Esophagus muscularis mucosa (tissue), 4 donors: Measurements from ENCODE around the gene FAT1.

Experiments used
- EP300 ChIP-seq: sonication (generic); formaldehyde crosslinking; IDR thresholded peaks from one replicate; pipeline ENCODE4 v1.6.1; 2017; ENCODE audit warnings: antibody characterized with exemption
- POLR2A ChIP-seq: fragments of 450-650 bp; IDR thresholded peaks from one replicate; pipeline ENCODE4 v1.6.1; 2017; ENCODE audit warnings: antibody characterized with exemption, moderate library complexity, mild to moderate bottlenecking, low read depth
- POLR2AphosphoS5 ChIP-seq, 2 donors: sonication (generic); formaldehyde crosslinking; IDR thresholded peaks; one replicate each; pipeline ENCODE4 v1.6.1; 2017; ENCODE audit warnings: antibody characterized with exemption in 2 of 2
- TF ChIP-seq, protein P1 (sequence below), 3 experiments: fragments of 200-600 bp in 2 of 3; fragments of 450-650 bp in 1 of 3; sonication (generic) in 2 of 3; IDR thresholded peaks; one replicate each; pipeline ENCODE4 v1.5.1; 2017 to 2019; ENCODE audit warnings: antibody characterized with exemption in 3 of 3, mild to moderate bottlenecking in 2 of 3, moderate library complexity in 1 of 3

DNA sequence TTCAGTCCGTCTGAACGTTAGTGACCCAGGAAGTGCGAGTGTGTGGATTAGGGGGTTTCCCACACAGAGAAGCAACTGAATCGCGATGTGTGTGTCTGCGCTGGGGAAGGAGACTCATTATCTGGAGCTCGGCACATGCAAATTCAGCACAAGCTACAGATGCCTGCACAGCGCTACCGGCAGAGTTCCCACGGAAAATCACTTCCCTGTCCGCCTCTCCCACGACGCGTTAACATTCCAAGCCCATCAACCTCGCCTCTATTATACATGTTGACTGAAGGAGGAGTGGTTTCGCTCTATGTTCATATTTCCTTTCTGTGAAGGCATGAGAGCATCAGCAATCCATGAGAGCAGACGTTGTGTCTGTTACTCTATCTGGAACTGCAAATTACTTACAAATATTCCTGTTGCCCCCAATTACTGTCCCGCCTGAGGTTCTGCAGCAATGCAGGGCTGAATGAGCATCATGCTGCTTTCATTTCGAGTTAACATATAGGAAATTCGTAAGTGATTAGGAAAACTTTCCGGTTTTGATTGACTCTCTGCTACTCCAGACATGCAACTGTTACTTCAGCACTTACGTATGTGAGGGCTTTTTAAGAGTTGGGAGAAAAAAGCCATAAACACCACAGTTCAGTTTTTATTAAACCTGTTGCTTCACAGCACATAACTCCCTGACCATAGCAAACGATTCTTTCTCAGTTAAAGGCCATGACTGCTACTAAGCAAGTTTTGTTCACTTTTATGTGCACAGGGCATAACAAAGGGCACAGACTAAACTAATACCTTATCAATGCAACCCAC lies 153.3 kb downstream of the FAT1 start:
- TF ChIP-seq, protein P1, sequence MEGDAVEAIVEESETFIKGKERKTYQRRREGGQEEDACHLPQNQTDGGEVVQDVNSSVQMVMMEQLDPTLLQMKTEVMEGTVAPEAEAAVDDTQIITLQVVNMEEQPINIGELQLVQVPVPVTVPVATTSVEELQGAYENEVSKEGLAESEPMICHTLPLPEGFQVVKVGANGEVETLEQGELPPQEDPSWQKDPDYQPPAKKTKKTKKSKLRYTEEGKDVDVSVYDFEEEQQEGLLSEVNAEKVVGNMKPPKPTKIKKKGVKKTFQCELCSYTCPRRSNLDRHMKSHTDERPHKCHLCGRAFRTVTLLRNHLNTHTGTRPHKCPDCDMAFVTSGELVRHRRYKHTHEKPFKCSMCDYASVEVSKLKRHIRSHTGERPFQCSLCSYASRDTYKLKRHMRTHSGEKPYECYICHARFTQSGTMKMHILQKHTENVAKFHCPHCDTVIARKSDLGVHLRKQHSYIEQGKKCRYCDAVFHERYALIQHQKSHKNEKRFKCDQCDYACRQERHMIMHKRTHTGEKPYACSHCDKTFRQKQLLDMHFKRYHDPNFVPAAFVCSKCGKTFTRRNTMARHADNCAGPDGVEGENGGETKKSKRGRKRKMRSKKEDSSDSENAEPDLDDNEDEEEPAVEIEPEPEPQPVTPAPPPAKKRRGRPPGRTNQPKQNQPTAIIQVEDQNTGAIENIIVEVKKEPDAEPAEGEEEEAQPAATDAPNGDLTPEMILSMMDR (IDR thresholded peaks at IDR 0.05) = no peak
- TF ChIP-seq POLR2AphosphoS5 (IDR thresholded peaks at IDR 0.05) (no peak), POLR2A (no peak), EP300 (no peak)
